Urinary bladder (tissue), 4 donors: ENCODE results near the gene NPTN. TPM values are rescaled to one million over a fixed set of nuclear protein-coding genes. Genes with fewer than 3 reads are reported as not detected.
"Not testable (repeated sequence)": the region's sequence is repeated elsewhere in the genome, so short reads cannot be mapped to it uniquely, and the experiment has no call there.

Source experiments
- DNase-seq: peaks from one replicate; pipeline ENCODE4 v3.0.0-alpha.2; 2015; ENCODE audit errors: extremely low spot score
- H3K27ac ChIP-seq: one replicate; pipeline ENCODE4 v1.5.1; 2013; ENCODE audit warnings: low read depth, mild to moderate bottlenecking, moderate library complexity
- H3K36me3 ChIP-seq: one replicate; pipeline ENCODE4 v1.6.1; 2013; ENCODE audit warnings: mild to moderate bottlenecking, moderate library complexity; ENCODE audit not compliant: insufficient read depth
- H3K4me1 ChIP-seq: one replicate; pipeline ENCODE4 v1.6.1; 2013; ENCODE audit warnings: mild to moderate bottlenecking, moderate library complexity; ENCODE audit not compliant: insufficient read depth
- H3K4me3 ChIP-seq: one replicate; pipeline ENCODE4 v1.5.1; 2013; ENCODE audit warnings: low read depth, low read length
- WGBS: extraction: QIAGEN DNeasy Blood & Tissue Kit; methylation state at CpG from one replicate; pipeline ENCODE4 v1.1.7; 2013; 5-methylcytosine and 5-hydroxymethylcytosine counted together
- polyA plus RNA-seq: library from polyadenylated mRNA; stranded (reverse); fragments of 200-250 nt; gene quantifications from one replicate; pipeline ENCODE4 v1.2.3, GENCODE V29; 2013
- total RNA-seq: library from RNA; depleted of rRNA; stranded (reverse); fragments of >200 nt; gene quantifications from one replicate; pipeline ENCODE4 v1.2.3, GENCODE V29; 2014
- donor health status: healthy with polysubstance abuse.
- donor health status: healthy.

Gene NPTN
- total and polyA plus RNA-seq, 2 donors = 179 to 276 TPM

- WGBS = 54% methylated on average over 1 of the region's 1 CpG
- H3K4me3 ChIP-seq = no peak overlapping the region
- no peak for DNase-seq
- H3K36me3 ChIP-seq = peaks cover 5% of the 10 kb centered on the region
- no peaks in the 10 kb centered on the region for H3K4me1 ChIP-seq
- no peak overlapping the region for H3K27ac ChIP-seq
These were observed 66.2 kb downstream of the NPTN start for GRCh38 chr15:73567020-73567419.

GRCh38 chr15:73564255-73564654 lies 68.9 kb downstream of the NPTN start:
- 37% methylated on average over 6 of the region's 6 CpGs for WGBS
- peaks cover 5% of the 10 kb centered on the region for H3K36me3 ChIP-seq
- no peak overlapping the region for H3K4me3 ChIP-seq
- DNase-seq = no peak
- H3K4me1 ChIP-seq = no peaks in the 10 kb centered on the region
- no peak overlapping the region for H3K27ac ChIP-seq

- Histone ChIP-seq H3K4me1 (no peaks in the 10 kb centered on the region), H3K4me3 (no peak overlapping the region), H3K27ac (no peak overlapping the region), H3K36me3 (peaks cover 5% of the 10 kb centered on the region)
- peak; percentile 54 for DNase-seq
- WGBS = 46% methylated on average over 2 of the region's 2 CpGs
These were observed 72.6 kb downstream of the NPTN start for GRCh38 chr15:73560501-73561117.

- 94% methylated on average over 1 of the region's 1 CpG for WGBS
- DNase-seq = no peak
- H3K36me3 ChIP-seq = peaks cover 3% of the 10 kb centered on the region
These were observed 74.7 kb downstream of the NPTN start for GRCh38 chr15:73558529-73558928.

GRCh38 chr15:73555080-73555479 lies 78.1 kb downstream of the NPTN start:
- peaks cover 2% of the 10 kb centered on the region for H3K36me3 ChIP-seq
- WGBS = 85% methylated on average over 4 of the region's 4 CpGs

More at GRCh38 chr15:73558529-73558928, 74.7 kb downstream of the NPTN start:
- Histone ChIP-seq H3K4me1 (no peaks in the 10 kb centered on the region), H3K27ac (no peak overlapping the region), H3K4me3 (no peak overlapping the region)

GRCh38 chr15:73550190-73550589 lies 83.0 kb downstream of the NPTN start:
- no peak overlapping the region for H3K4me3 ChIP-seq

More at GRCh38 chr15:73555080-73555479, 78.1 kb downstream of the NPTN start:
- no peak overlapping the region for H3K27ac ChIP-seq
- H3K4me1 ChIP-seq = no peaks in the 10 kb centered on the region
- H3K4me3 ChIP-seq = no peak overlapping the region
- no peak for DNase-seq

GRCh38 chr15:73548925-73549324 lies 84.3 kb downstream of the NPTN start:
- WGBS = 67% methylated on average over 3 of the region's 3 CpGs
- not testable (repeated sequence) for H3K4me1 ChIP-seq, DNase-seq, H3K27ac ChIP-seq, H3K4me3 ChIP-seq, H3K36me3 ChIP-seq

More at GRCh38 chr15:73550190-73550589, 83.0 kb downstream of the NPTN start:
- Histone ChIP-seq H3K4me1 (no peaks in the 10 kb centered on the region), H3K27ac (no peak overlapping the region), H3K36me3 (no peaks in the 10 kb centered on the region)
- DNase-seq = no peak

GRCh38 chr15:73541479-73541878 lies 91.7 kb downstream of the NPTN start:
- Histone ChIP-seq H3K4me3 (no peak overlapping the region), H3K4me1 (no peaks in the 10 kb centered on the region), H3K36me3 (no peaks in the 10 kb centered on the region), H3K27ac (no peak overlapping the region)
- DNase-seq = no peak

- 75% methylated on average over 3 of the region's 3 CpGs for WGBS
These were observed 93.0 kb downstream of the NPTN start for GRCh38 chr15:73540161-73540560.

GRCh38 chr15:73539212-73540128 lies 93.7 kb downstream of the NPTN start:
- no peak for DNase-seq
- Histone ChIP-seq H3K4me1 (no peaks in the 10 kb centered on the region), H3K4me3 (no peak overlapping the region), H3K36me3 (no peaks in the 10 kb centered on the region), H3K27ac (no peak overlapping the region)
- WGBS = 74% methylated on average over 9 of the region's 9 CpGs

More at GRCh38 chr15:73540161-73540560, 93.0 kb downstream of the NPTN start:
- Histone ChIP-seq H3K4me1 (no peaks in the 10 kb centered on the region), H3K27ac (no peak overlapping the region), H3K4me3 (no peak overlapping the region), H3K36me3 (no peaks in the 10 kb centered on the region)
- no peak for DNase-seq

- no peak overlapping the region for H3K4me3 ChIP-seq
- DNase-seq = no peak
These were observed 94.5 kb downstream of the NPTN start for GRCh38 chr15:73538563-73539211.

GRCh38 chr15:73538123-73538522 lies 95.1 kb downstream of the NPTN start:
- H3K36me3 ChIP-seq = no peaks in the 10 kb centered on the region
- H3K4me3 ChIP-seq = no peak overlapping the region
- WGBS = 100% methylated on average over 2 of the region's 2 CpGs

More at GRCh38 chr15:73538563-73539211, 94.5 kb downstream of the NPTN start:
- WGBS = 98% methylated on average over 10 of the region's 10 CpGs
- Histone ChIP-seq H3K36me3 (no peaks in the 10 kb centered on the region), H3K4me1 (no peaks in the 10 kb centered on the region), H3K27ac (no peak overlapping the region)

GRCh38 chr15:73530649-73531048 lies 102.5 kb downstream of the NPTN start:
- no peaks in the 10 kb centered on the region for H3K36me3 ChIP-seq
- no peak overlapping the region for H3K4me3 ChIP-seq
- no peaks in the 10 kb centered on the region for H3K4me1 ChIP-seq
- H3K27ac ChIP-seq = no peak overlapping the region
- 45% methylated on average over 3 of the region's 3 CpGs for WGBS
- no peak for DNase-seq

More at GRCh38 chr15:73538123-73538522, 95.1 kb downstream of the NPTN start:
- no peaks in the 10 kb centered on the region for H3K4me1 ChIP-seq
- no peak for DNase-seq
- no peak overlapping the region for H3K27ac ChIP-seq
